ENCODE measurements around the gene SNED1.

SNED1 gene

DNA sequence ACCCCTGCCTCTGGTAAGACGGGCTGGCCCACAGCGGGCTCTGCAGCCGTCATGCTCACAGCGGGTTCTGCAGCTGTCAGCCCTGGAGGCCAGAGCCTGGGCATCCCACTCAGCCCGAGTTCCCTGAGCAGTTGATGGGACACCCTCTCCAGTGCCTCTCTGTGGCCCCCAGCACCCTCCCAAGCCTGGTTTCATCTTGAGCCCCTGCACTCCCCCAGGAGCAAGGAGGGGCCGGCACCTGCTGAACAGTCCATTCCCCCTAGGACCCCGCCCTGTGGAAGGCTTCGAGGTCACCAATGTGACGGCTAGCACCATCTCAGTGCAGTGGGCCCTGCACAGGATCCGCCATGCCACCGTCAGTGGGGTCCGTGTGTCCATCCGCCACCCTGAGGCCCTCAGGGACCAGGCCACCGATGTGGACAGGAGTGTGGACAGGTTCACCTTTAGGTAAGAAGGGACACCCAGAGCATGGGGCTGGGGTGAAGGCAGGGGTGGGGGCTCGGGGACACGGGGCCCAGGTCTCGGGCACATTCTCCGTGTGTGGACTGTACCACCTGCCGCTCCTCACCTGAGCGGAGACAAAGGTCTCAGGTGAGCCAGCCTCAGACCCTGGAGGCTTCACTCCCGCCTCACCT is 69.2 kb downstream of the SNED1 start:
- intact Hi-C loops (cut with DNase I), result no loop called here
- peak in 7 of 42 donors; percentile 2 to 34 (median 20) for DNase-seq

GRCh38 chr2:241068136-241068941 is 69.9 kb downstream of the SNED1 start:
- DNase-seq, result peak in 10 of 42 donors; percentile 0 to 29 (median 11)
- intact Hi-C loops (cut with DNase I), result no loop called here

- intact Hi-C loops (cut with DNase I), result no loop called here
- DNase-seq, result peak in 10 of 42 donors; percentile 1 to 36 (median 10)
Observed at GRCh38 chr2:241068942-241069810, 70.8 kb downstream of the SNED1 start.

DNA sequence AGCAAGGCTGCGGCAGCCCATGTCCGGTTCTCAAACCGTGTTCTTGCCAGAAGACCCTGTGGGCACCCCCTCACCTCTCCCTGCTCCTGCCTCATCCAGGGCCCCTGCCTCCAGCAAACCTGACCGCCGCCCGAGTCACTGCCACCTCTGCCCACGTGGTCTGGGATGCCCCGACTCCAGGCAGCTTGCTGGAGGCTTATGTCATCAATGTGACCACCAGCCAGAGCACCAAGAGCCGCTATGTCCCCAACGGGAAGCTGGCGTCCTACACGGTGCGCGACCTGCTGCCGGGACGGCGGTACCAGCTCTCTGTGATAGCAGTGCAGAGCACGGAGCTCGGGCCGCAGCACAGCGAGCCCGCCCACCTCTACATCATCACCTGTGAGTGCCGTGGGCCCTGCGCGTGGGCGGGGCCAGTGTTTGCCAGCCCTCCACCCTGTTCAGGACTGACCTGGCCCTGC is 71.4 kb downstream of the SNED1 start:
- peak in 13 of 42 donors; percentile 3 to 31 (median 10) for DNase-seq
- intact Hi-C loops (cut with DNase I), result no loop called here

DNA sequence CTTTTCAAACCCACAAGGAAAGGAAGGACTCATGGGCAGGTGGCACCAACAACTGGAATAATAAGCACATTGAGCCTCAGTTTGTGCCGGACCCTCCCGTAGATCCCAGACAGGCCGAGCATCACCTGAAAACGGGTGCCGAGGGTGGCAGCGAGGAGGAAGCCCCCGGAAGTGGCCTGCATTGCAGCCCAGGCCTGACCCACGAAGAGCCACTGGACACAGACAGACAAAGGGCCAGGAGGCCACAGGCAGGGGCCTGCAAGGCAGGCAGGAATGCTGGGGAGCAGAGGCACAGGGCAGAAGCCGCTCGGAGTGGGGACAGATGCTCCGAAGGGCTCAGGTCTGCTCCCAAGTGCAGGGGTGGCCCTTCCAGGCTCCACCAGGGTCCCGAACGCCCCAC is 71.9 kb downstream of the SNED1 start:
- peak in 7 of 42 donors; percentile 3 to 20 (median 7) for DNase-seq

GRCh38 chr2:241070811-241071676 is 72.6 kb downstream of the SNED1 start:
- DNase-seq, result peak in 11 of 42 donors; percentile 0 to 31 (median 6)
- intact Hi-C loops (cut with DNase I), result no loop called here

More for the DNA sequence above, 71.9 kb downstream of the SNED1 start:
- intact Hi-C loops (cut with DNase I), result no loop called here

- intact Hi-C loops (cut with DNase I), result no loop called here
- peak in 10 of 42 donors; percentile 1 to 25 (median 6) for DNase-seq
Observed at GRCh38 chr2:241071677-241072111, 73.3 kb downstream of the SNED1 start.

DNA sequence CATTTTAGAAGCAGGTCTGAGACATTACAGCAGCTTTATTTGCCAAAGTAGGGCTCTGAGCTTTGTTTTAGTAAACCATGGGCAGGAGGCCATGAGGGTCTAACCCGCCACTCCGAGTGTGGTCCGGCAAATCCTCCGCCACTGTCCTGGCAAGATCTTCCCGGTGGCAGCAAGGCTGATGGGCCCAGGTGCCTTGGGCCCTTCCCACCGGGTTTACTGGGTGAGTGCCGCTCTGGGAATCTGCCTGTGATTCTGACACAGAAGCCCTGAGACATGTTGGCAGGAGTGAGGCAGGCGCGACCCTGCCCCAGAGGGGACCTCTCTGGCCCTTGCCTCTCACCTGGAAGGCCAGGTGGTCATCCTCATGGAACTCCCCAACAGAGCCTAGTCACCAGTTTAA is 73.7 kb downstream of the SNED1 start:
- DNase-seq, result peak in 10 of 42 donors; percentile 3 to 39 (median 12)
- intact Hi-C loops (cut with DNase I), result no loop called here

- intact Hi-C loops (cut with DNase I), result no loop called here
- peak in 8 of 42 donors; percentile 0 to 28 (median 8) for DNase-seq
Observed at GRCh38 chr2:241072553-241073165, 74.2 kb downstream of the SNED1 start.

GRCh38 chr2:241073166-241074064 is 75.0 kb downstream of the SNED1 start:
- peak in 11 of 42 donors; percentile 0 to 31 (median 7) for DNase-seq
- intact Hi-C loops (cut with DNase I), result no loop called here

GRCh38 chr2:241074065-241074818 is 75.8 kb downstream of the SNED1 start:
- peak in 6 of 42 donors; percentile 3 to 26 (median 18) for DNase-seq

DNA sequence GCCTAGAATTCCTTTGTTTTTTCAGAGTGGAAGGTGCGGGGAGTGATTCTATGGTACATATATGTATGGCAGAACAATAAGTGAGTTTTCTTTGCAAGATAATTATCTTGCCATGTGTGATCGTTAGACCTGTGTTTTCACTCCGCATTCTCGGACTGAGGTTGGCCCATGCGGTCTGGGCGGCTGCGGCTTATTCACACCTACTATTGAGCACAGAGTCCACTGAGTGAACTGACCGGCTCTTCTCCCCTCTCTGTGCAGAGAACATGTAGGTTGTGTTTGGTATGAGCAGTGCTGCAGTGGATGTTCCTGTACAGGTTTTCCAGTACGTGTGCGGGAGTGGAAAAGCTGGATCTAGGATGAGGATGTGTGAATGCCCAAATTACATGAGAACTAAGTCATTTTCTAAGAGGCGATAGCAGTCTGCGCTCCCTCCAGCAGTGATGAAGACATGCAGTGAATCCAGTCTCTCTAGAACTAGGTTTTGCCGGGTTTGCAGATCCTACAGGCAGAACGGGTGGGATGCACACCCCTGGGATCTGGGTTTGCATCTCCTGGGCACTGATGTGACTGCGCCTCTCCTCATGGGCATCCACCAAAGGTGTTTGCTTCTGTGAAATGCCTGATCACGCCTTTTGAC is 76.6 kb downstream of the SNED1 start:
- DNase-seq, result peak in 7 of 42 donors; percentile 5 to 36 (median 18)
- intact Hi-C loops (cut with DNase I), result no loop called here

More at GRCh38 chr2:241074065-241074818, 75.8 kb downstream of the SNED1 start:
- intact Hi-C loops (cut with DNase I), result no loop called here

DNA sequence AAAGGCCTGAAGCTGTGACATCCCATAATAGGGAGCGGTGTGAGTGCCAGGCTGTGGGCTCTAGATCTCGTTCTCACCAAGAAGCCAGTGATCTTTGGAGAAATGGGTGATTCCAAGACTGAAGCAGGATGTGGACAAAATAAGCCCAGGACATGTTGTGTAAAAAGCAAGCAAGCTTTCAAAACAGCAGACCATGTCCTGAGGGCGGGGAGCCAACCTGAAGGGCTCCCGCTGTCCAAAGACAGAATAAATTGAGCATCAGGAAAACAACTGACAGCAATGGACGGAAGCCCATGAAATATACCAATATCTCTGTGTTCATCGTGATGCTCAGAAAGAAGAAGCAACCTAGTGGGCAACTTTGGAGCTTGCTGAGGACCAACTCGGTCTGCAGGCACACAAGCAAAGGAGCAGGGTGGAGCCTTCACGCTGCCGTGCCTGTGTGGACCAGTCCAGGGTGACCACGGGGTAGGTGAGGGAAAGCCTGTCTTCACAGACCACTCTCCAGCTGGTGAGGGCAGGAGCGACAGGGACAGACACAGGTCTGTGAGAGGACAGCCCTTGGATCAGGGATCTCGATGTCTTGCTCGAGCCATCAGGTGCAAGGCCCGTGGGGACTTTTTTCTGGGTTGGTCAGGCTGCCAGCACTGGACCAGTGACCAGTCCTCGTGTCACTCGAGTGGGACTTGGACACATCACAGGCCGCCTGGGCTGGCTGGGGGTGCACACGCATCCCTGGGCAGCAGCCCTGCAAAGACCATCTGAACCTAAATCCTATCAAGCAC is 82.2 kb downstream of the SNED1 start:
- intact Hi-C loops (cut with DNase I), result no loop called here
- peak in 4 of 42 donors; percentile 11 to 35 (median 26) for DNase-seq

DNA sequence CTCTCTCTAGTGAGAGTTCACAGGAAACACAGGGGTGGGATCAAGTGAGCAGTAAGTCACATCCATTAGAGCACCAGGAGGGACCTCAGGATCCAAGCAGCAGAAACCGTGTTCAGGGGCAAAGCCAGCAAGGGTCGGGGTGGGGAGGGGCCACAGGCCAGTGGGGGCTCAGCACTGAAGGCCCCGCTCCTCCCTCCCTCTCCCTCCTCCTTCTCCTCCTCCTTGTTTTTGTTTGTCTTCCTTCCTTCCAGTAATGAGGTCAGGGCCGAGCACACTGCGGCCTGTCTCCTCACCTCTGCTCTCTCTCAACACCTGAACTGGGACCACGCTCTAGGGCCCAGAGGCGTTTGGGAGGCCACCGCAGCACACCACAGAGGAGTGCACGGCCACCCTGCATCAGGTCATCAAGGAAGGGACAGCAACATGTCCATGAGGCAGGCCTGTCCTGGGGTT is 82.8 kb downstream of the SNED1 start:
- DNase-seq, result peak in 2 of 42 donors; percentile 5 to 24
- intact Hi-C loops (cut with DNase I), result no loop called here

All from head of caudate nucleus (tissue), 42 donors.